ENCODE results near the gene FGD3. TPM values are rescaled to one million over a fixed set of nuclear protein-coding genes. Genes with fewer than 3 reads are reported as not detected.

Gene FGD3
- total RNA-seq, 1 experiment from 2014 or later, result 1.8 TPM

- peaks cover 34 to 36% of the 10 kb centered on the region in 2 experiments for H3K4me1 Mint-ChIP-seq
- no peak overlapping the region for H3K4ac ChIP-seq (ENCODE audit: low read depth, low read length)
- H2BK20ac ChIP-seq (ENCODE audit: low read depth, low read length, poor library complexity, severe bottlenecking), result no peak overlapping the region
- H4K8ac ChIP-seq (replicated peaks; ENCODE audit: insufficient read length, low read depth, low read length), result no peak overlapping the region
- no peak overlapping the region for H3K9ac ChIP-seq (ENCODE audit: extremely low read depth, insufficient read length, low read length)
- no peak overlapping the region for H3T11ph ChIP-seq (ENCODE audit: low read length)
- H3K79me2 ChIP-seq (ENCODE audit: insufficient read depth, low read length), result no peaks in the 10 kb centered on the region
- H3K27ac ChIP-seq (ENCODE audit: insufficient read length, low read depth, low read length), result no peak overlapping the region
- H3K23me2 ChIP-seq (ENCODE audit: insufficient read length, low read depth, low read length, poor library complexity, severe bottlenecking), result no peaks in the 10 kb centered on the region
- no peak overlapping the region for H3K27ac Mint-ChIP-seq
- H3K4me1 ChIP-seq (ENCODE audit: insufficient read depth, low read length), result no peaks in the 10 kb centered on the region
- H2AK5ac ChIP-seq (ENCODE audit: insufficient read length, low read length), result no peak overlapping the region
- H2BK5ac ChIP-seq (ENCODE audit: insufficient read length, low read length), result no peak overlapping the region
- H3K9me3 Mint-ChIP-seq, result no peaks in the 10 kb centered on the region
- no peak overlapping the region for H2BK120ac ChIP-seq (ENCODE audit: low read depth, low read length, poor library complexity, severe bottlenecking)
- no peak for TF ChIP-seq CTCF (conservative IDR thresholded peaks at IDR 0.05)
- no CpG with 5 or more reads among the region's 5 CpGs for WGBS (ENCODE audit: extremely low coverage, insufficient read length, low lambda C conversion rate)
- no peak overlapping the region for H3K14ac ChIP-seq (ENCODE audit: insufficient read depth, low read length)
- H4K5ac ChIP-seq (ENCODE audit: insufficient read length, low read depth, low read length), result no peak overlapping the region
- H3K23ac ChIP-seq (ENCODE audit: insufficient read length, low read depth, low read length), result no peak overlapping the region
- no peaks in the 10 kb centered on the region for H3K79me1 ChIP-seq (ENCODE audit: insufficient read depth, low read depth, low read length, poor library complexity, severe bottlenecking)
- no peak overlapping the region for H3K4me2 ChIP-seq (ENCODE audit: insufficient read depth, insufficient read length, low read length)
- no peaks in the 10 kb centered on the region for H3K36me3 Mint-ChIP-seq (ENCODE audit: insufficient read depth in 1 of 3, low read depth in 3 of 3)
- H2AFZ ChIP-seq (ENCODE audit: low read length), result no peak overlapping the region
- no peaks in the 10 kb centered on the region for H3K9me3 ChIP-seq (ENCODE audit: control insufficient read depth, low read depth, low read length)
- no peak overlapping the region for H4K91ac ChIP-seq (ENCODE audit: insufficient read length, low read depth, low read length)
- no peaks in the 10 kb centered on the region for H4K20me1 ChIP-seq (ENCODE audit: control insufficient read depth, insufficient read depth, insufficient read length)
- no peak for DNase-seq
- no peak overlapping the region for H2BK15ac ChIP-seq (ENCODE audit: low read depth, low read length)
- H2BK12ac ChIP-seq (ENCODE audit: insufficient read length, low read depth, low read length), result no peak overlapping the region
- H3K56ac ChIP-seq (ENCODE audit: insufficient read length, low read depth, low read length), result no peak overlapping the region
- H3K18ac ChIP-seq (ENCODE audit: insufficient read length, low read depth, low read length), result no peak overlapping the region
- H3K4me3 Mint-ChIP-seq, result no peak overlapping the region
- peaks cover 30% of the 10 kb centered on the region for H3K27me3 Mint-ChIP-seq (ENCODE audit: low read depth)
- H3K27me3 ChIP-seq (ENCODE audit: insufficient read depth, low read length), result no peaks in the 10 kb centered on the region
Measured at GRCh38 chr9:93053781-93054331, 106.5 kb downstream of the FGD3 start.
